Calu3 (cell line): ENCODE results near the gene KLK3. TPM values are rescaled to one million over a fixed set of nuclear protein-coding genes. Genes with fewer than 3 reads are reported as not detected.
A peak's percentile ranks its signal among the peaks of the same experiment; 100 is the strongest.
"Not testable (repeated sequence)": the region's sequence is repeated elsewhere in the genome, so short reads cannot be mapped to it uniquely, and the experiment has no call there.

Experiments used
- BruUV-seq: library from RNA; stranded (reverse); fragments of 400-500 nt; replicated peaks from 2 replicates; lab custom pipeline; 2021; lab: Mats Ljungman, UMichigan
- CTCF ChIA-PET: fragments of 300-600 bp; sonication (Branson Sonifier 250); formaldehyde crosslinking; loops from one replicate; lab custom pipeline; 2022; ENCODE audit warnings: antibody characterized with exemption; lab: Charles Lee
- DNase-seq: peaks from one replicate; pipeline ENCODE4 v3.0.0; 2022
- H3K27ac Mint-ChIP-seq: one replicate; pipeline ENCODE4 v1.8.0; 2022; ENCODE audit warnings: mixed read lengths; ENCODE audit not compliant: unreplicated experiment
- H3K27me3 Mint-ChIP-seq: one replicate; pipeline ENCODE4 v1.8.0; 2022; ENCODE audit warnings: mixed read lengths; ENCODE audit not compliant: unreplicated experiment
- H3K36me3 Mint-ChIP-seq: one replicate; pipeline ENCODE4 v1.8.0; 2022; ENCODE audit warnings: mild to moderate bottlenecking, moderate library complexity, mixed read lengths; ENCODE audit not compliant: insufficient read depth, unreplicated experiment
- H3K4me1 Mint-ChIP-seq: one replicate; pipeline ENCODE4 v1.8.0; 2022; ENCODE audit warnings: mild to moderate bottlenecking, low read depth, mixed read lengths; ENCODE audit not compliant: unreplicated experiment
- H3K4me3 Mint-ChIP-seq: one replicate; pipeline ENCODE4 v1.8.0; 2022; ENCODE audit warnings: mild to moderate bottlenecking, low read depth, moderate library complexity, mixed read lengths; ENCODE audit not compliant: unreplicated experiment
- H3K9me3 Mint-ChIP-seq: one replicate; pipeline ENCODE4 v1.8.0; 2022; ENCODE audit warnings: low read depth, mixed read lengths; ENCODE audit not compliant: unreplicated experiment
- CTCF ChIP-seq: fragments of 200-600 bp; IDR thresholded peaks from one replicate; pipeline ENCODE4 v1.8.0; 2022; ENCODE audit warnings: antibody characterized with exemption; ENCODE audit not compliant: unreplicated experiment
- intact Hi-C: fragments of 100-400 bp; cut with micrococcal nuclease; formaldehyde crosslinking; loops from one replicate; pipeline ENCODE4 v1.10.0; 2022; ENCODE audit not compliant: unreplicated experiment
- total RNA-seq: library from RNA; stranded (reverse); gene quantifications from 2 replicates; pipeline ENCODE4 v1.2.3, GENCODE V29; 2022

Gene KLK3
- total RNA-seq, 1 experiment from 2014 or later = not detected

- Mint-ChIP-seq H3K36me3 (peaks cover 1% of the 10 kb centered on the region), H3K4me3 (no peak overlapping the region), H3K27me3 (peaks cover 62% of the 10 kb centered on the region), H3K27ac (no peak overlapping the region), H3K4me1 (peaks cover 3% of the 10 kb centered on the region), H3K9me3 (no peaks in the 10 kb centered on the region)
- DNase-seq = no peak
- CTCF ChIA-PET = interaction anchor here (0.9 kb wide), 1 partner anchor 31 kb away, joined by 3 read pairs; no protein-coding TSS in a partner anchor
- intact Hi-C loops = no loop called here
- BruUV-seq = no TSS peak
- TF ChIP-seq CTCF = no peak
These were observed 36.5 kb downstream of the KLK3 start for GRCh38 chr19:50891253-50891625.

- intact Hi-C loops = no loop called here
- H3K27me3 Mint-ChIP-seq = peaks cover 55% of the 10 kb centered on the region
- no TSS peak for BruUV-seq
- DNase-seq = no peak
- no peak overlapping the region for H3K27ac Mint-ChIP-seq
- no peaks in the 10 kb centered on the region for H3K9me3 Mint-ChIP-seq
- H3K4me3 Mint-ChIP-seq = no peak overlapping the region
- CTCF ChIA-PET = interaction anchor here (1.2 kb wide), 1 partner anchor 118 kb away, joined by 7 read pairs; no protein-coding TSS in a partner anchor
- TF ChIP-seq CTCF = no peak
- H3K36me3 Mint-ChIP-seq = peaks cover 8% of the 10 kb centered on the region
- H3K4me1 Mint-ChIP-seq = peaks cover 21% of the 10 kb centered on the region
These were observed 38.5 kb downstream of the KLK3 start for GRCh38 chr19:50893047-50893736.

GRCh38 chr19:50894478-50895356 lies 40.0 kb downstream of the KLK3 start:
- no peak for DNase-seq
- no TSS peak for BruUV-seq
- Mint-ChIP-seq H3K27me3 (peaks cover 51% of the 10 kb centered on the region), H3K9me3 (no peaks in the 10 kb centered on the region), H3K27ac (no peak overlapping the region), H3K4me3 (no peak overlapping the region), H3K4me1 (peaks cover 21% of the 10 kb centered on the region), H3K36me3 (peaks cover 8% of the 10 kb centered on the region)
- intact Hi-C loops = no loop called here
- no peak for TF ChIP-seq CTCF
- CTCF ChIA-PET = interaction anchor here (0.7 to 1.2 kb wide), 2 partner anchors 91 to 123 kb away, joined by 3 to 5 read pairs; no protein-coding TSS in a partner anchor

- H3K4me3 Mint-ChIP-seq, H3K36me3 Mint-ChIP-seq, intact Hi-C loops, H3K9me3 Mint-ChIP-seq, DNase-seq: not testable (repeated sequence)
- TSS peak; percentile 100 for BruUV-seq
- Mint-ChIP-seq H3K27me3 (peaks cover 39% of the 10 kb centered on the region), H3K27ac (peak overlapping the region; percentile 66), H3K4me1 (peaks cover 21% of the 10 kb centered on the region)
- CTCF ChIA-PET = interaction anchor here (0.5 to 1.3 kb wide), 6 partner anchors 15 to 171 kb away, joined by 3 to 8 read pairs (median 6); no protein-coding TSS in a partner anchor
These were observed 41.4 kb downstream of the KLK3 start for GRCh38 chr19:50896089-50896590.
